HG02678 (cell line): ENCODE results near the gene CTSA.
A peak's percentile ranks its signal among the peaks of the same experiment; 100 is the strongest.
"Not testable (repeated sequence)": the region's sequence is repeated elsewhere in the genome, so short reads cannot be mapped to it uniquely, and the experiment has no call there.

ENCODE experiments used
- ATAC-seq: cut with Tn5 transposase; IDR thresholded peaks from one replicate; pipeline ENCODE4 v1.9.1; 2021; ENCODE audit warnings: mild to moderate bottlenecking, moderate library complexity; ENCODE audit not compliant: unreplicated experiment

Gene CTSA

DNA sequence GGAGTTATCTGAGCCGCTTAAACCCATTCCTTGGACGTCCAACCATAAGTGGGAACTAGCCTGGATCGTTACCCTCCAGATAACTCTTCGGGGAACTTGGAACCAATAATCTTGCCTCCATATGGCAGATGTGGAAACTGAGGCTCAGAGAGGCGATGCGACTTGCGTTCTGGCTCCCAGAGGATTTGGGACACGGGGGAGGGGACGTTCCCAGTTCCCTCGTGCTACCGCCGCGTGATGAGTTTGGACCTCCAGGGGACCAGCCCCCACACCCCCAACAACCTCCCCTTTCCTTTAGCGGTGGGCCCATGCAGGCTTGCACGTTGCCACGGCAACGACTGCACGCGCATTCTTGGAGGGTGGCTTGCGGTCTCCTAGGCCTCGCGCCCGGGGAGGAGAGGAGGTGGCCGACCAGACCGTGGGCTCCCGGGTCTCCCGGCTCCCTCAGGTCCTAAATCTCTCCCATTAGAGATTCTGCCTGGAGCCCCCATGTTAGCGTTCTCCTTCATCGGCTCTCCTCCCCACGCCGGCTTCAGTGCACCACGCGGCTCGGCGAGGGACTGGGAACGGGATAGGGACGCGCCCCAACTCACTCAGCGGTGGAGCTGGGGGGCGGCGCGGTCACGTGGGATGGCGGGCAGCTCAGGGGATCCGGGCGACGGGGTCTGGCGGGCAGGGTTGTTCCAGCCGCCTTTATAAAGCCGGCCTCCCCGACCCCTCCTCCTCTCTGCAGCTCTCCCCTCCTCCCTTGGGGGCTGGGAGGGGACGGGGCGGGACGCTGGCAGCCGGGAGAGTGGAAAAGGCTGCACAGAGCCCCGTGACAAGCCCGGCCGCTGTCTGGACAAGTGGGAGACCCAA is 20.6 kb downstream of the CTSA start, which contains the start of gene PLTP:
TSS of gene PLTP (minus strand) at position 670 of the 858 bp plus-strand sequence. CDS start 703 bp downstream, outside the sequence.
- ATAC-seq, result no peak

GRCh38 chr20:45912344-45912682 is 21.2 kb downstream of the CTSA start:
- no peak for ATAC-seq

DNA sequence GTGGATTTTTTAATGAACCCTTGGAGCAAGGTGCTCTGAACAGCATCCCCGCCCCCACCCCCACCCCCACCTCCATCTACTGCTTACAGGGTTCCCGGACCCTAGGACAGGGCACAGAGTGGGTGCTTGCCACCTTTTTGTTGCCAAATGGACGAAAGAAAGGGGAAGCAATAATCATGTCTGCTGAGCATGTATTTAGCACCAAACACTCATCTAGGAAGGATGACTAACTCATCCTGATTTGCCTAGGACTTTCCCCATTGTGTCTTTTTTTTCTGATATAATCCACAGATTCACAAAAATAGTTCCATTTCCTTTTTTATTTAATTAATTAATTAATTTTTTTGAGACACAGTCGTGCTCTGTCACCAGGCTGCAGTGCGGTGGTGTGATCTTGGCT is 22.0 kb downstream of the CTSA start:
- ATAC-seq, result no peak

- no peak for ATAC-seq
Measured at GRCh38 chr20:45917790-45918141, 26.6 kb downstream of the CTSA start.

- no peak for ATAC-seq
Measured at GRCh38 chr20:45918182-45918737, 27.1 kb downstream of the CTSA start.

DNA sequence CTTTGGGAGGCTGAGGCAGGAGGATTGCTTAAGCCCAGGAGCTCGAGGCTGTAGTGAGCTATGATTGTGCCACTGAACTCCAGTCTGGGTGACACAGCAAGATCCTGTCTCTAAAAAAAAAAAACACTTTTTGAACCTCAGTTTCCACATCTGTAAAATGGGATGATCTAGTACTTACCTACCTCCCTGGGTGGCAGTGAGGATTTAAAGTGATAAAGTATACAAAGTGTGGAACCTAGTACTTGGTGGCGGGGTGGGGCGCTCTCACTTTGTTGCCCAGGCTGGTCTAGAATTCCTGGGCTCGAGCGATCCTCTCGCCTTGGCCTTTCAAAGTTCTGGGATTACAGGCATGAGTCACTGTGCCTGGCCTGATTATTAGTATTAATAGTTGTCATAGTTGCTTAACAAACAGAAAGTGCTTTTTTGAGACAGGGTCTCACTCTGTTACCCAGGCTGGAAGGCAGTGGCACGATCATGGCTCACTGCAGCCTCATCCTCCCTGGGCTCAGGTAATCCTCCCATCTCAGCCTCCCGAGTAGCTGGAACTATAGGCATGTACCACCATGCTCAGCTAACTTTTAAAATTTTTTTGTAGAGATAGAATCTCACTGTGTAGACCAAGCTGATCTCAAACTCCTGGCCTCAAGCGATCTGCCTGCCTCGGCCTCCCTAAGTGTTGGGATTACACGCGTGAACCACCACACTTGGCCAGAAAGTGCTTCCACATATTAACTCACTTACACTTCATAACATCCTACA is 27.8 kb downstream of the CTSA start:
- no peak for ATAC-seq

DNA sequence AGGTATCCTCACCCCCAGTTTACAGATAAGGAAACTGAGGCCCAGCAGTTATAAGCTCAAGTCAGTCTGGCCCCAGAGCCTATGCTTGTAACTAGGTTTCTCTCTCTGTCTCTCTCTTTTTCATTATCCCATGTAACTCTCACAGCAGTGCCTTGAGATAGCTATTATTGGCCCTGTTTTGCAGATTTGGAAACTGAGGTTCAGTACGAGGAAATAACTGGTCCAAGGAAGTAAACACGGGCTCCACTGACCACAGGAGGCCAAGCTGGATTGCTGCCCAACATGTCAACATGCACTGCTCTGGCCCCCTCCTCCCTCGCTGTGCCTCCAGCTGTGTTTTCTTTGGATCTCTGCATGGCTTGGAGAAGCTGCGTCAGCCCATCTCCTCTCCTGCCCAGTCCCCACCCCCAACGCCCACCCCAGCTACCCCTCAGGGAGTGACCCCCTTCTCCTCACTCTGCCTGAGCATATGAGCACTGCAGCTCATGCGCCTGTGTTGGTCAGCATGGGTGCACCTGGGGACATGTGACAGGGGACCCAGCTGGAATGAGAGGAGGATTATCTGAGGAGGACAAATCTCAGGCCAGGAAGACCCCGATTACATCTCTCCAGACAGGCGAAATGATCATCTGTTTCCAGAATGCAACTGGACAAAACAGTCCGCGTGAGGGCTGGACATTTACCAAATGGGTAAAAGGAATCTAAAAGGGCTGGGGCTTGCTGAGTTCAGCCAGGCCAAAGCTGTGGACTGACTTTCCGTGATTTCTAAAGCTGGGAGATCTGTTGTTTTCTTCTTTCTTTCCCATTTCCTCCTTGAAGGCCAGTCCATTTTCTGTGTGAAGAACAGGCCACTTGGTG is 28.6 kb downstream of the CTSA start:
- no peak for ATAC-seq

- no peak for ATAC-seq
Measured at GRCh38 chr20:45920462-45921336, 29.6 kb downstream of the CTSA start.

DNA sequence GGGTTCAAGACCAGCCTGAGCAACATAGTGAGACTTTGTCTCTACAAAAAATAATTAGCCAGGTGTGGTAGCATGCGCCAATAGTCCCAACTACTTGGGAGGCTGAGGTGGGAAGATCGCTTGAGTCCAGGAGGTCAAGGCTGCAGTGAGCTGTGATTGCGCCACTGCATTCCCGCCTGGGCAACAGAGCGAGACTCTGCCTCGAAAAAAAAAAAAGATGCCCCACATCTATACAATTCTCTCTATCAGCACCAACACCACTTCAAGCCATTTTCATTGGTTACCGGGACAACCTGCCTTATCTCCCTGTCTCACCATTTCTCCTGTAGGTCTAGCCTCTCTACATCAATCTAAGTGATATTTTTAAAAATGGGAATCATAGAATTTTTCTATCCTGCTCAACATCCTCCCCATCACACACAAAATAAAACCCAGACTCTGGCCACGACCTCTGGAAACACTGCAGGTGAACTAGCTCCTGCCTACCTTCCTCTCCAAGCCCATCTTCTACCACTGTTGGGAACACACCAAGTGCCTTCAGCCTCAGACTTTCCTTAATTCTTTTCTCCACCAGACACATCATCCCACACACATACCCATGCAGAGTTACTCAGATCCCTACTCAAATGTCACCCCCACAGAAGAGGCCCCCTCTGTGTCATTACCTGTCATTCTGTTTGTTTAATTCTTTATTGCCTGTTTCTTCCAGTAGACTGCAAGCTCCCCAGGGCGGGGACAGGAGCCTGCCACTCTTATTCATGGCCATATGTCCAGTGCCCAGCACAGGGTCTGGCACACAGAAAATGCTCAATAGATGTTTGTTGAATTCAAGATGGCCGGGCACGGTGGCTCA is 30.4 kb downstream of the CTSA start:
- no peak for ATAC-seq

- no peak for ATAC-seq
Measured at GRCh38 chr20:45924391-45925261, 33.5 kb downstream of the CTSA start.

- ATAC-seq, result no peak
Measured at GRCh38 chr20:45925821-45926506, 34.8 kb downstream of the CTSA start.

DNA sequence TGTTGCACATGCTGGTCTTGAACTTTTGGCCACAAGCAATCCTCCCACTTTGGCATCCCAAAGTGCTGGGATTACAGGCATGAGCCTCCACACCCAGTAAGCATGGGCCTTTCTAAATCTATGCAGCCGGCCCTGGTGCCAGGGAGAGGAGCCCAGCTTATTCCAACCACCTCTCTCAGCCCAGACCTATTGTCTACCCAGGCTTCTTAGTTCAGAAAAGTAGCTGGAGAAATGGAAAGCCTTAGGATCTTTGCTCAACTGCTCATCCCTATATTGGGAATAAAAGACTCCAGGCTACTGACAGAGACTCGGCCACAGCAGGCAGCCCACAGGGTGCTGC is 35.6 kb downstream of the CTSA start:
- ATAC-seq, result no peak

- ATAC-seq, result no peak
Measured at GRCh38 chr20:45927071-45927878, 36.1 kb downstream of the CTSA start.

DNA sequence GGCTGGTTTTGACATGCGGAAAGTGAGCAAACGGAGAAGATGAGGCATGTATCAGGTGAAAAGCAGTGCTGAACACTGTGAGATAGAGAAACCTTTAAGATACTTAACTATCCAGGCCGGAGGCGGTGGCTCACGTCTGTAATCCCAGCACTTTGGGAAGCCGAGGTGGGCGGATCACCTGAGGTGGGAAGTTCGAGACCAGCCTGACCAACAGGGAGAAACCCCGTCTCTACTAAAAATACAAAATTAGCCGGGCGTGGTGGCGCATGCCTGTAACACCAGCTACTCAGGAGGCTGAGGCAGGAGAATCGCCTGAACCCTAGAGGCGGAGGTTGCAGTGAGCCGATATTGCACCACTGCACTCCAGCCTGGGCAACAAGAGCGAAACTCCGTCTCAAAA is 40.5 kb downstream of the CTSA start:
- ATAC-seq, result not testable (repeated sequence)

DNA sequence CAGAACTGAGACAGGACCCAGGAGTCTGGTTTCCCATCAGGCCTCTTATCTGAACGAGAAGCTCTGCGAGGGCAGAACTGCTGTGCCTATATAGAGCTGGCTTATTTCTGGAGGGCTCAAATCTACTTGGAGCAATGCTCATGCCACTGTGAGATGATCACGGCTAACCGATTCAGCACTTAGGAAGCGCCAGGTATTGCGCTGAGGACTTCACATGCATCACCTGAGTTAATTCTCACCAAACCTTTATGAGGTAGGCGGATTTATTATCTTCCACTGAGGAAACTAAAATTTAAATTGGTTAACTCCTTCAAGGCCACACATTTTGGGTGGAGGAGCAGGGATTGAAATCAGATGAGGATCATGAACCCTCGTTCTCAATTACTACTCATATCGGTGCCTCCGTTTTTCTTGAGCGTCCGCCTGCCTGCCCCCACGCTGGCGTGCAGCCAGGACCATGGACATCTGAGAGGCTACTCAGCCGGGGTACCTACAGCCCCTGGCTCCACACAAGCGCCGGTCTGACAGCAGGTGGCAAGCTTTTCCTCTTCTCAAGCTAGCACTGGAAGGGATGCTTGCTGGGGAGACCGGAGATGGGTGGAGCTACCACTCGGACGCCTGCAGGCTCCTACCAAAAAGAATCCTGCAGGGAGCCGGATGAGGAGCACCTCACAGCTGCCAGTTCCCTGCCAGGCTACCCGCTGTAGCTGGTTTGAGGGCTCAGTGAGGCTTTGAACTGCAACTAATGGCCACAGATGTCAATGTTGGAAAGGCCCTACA is 42.3 kb downstream of the CTSA start:
- ATAC-seq, result no peak

GRCh38 chr20:45934046-45934585 is 43.0 kb downstream of the CTSA start:
- ATAC-seq, result peak; percentile 12
